ENCODE data around the gene ICAM2.

ICAM2 gene

DNA sequence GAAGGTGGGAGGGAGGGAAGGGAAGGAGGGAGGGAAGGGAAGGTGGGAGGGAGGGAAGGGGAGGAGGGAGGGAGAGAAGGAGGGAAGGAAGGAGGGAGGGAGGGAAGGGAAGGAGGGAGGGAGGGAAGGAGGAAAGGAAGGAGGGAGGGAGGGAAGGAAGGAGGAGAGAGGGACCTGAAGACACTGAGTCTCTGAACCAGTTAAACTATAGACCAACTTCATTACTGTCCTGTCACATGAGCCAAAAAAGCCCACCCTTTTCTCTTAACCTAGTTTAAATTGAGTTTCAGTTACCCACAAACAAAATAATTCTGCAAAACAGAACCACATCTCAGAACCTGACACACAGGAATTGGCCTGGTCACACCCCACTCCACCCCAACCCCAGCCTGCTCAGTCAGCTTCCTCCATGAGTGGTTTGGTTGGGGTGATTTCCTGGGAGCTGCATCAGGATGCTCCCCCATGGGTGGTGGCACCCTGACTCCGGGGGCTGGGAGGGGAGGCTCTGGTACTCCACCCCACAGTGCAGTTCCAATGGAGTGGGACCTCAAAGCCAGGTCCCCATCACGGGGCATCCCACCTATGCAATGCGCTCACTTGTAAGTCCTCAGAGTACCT lies 27.0 kb downstream of the ICAM2 start:
- H3K4me3 ChIP-seq (ENCODE audit: low read length), result no peak overlapping the region
- no peaks in the 10 kb centered on the region for H3K4me1 ChIP-seq (ENCODE audit: low read length)
- TF ChIP-seq EZH2 (optimal IDR thresholded peaks at IDR 0.05; ENCODE audit: low read depth, low read length), result no peak
- no peak for TF ChIP-seq EZH2phosphoT487 (IDR thresholded peaks at IDR 0.05; ENCODE audit: low read length)
- TF ChIP-seq, protein P1, sequence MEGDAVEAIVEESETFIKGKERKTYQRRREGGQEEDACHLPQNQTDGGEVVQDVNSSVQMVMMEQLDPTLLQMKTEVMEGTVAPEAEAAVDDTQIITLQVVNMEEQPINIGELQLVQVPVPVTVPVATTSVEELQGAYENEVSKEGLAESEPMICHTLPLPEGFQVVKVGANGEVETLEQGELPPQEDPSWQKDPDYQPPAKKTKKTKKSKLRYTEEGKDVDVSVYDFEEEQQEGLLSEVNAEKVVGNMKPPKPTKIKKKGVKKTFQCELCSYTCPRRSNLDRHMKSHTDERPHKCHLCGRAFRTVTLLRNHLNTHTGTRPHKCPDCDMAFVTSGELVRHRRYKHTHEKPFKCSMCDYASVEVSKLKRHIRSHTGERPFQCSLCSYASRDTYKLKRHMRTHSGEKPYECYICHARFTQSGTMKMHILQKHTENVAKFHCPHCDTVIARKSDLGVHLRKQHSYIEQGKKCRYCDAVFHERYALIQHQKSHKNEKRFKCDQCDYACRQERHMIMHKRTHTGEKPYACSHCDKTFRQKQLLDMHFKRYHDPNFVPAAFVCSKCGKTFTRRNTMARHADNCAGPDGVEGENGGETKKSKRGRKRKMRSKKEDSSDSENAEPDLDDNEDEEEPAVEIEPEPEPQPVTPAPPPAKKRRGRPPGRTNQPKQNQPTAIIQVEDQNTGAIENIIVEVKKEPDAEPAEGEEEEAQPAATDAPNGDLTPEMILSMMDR (IDR thresholded peaks at IDR 0.05; ENCODE audit: low read length), result no peak
- H3K9me3 ChIP-seq (replicated peaks; ENCODE audit: insufficient read depth, low read length), result no peaks in the 10 kb centered on the region
- H4K20me1 ChIP-seq (ENCODE audit: insufficient read depth, low read length), result no peaks in the 10 kb centered on the region
- H3K27me3 ChIP-seq (replicated peaks; ENCODE audit: insufficient read depth, low read length), result 0 out of 2 replicates have a peak, but pooled peaks cover 3% of the 10 kb centered on the region
- no peaks in the 10 kb centered on the region for H3K79me2 ChIP-seq (ENCODE audit: low read length)
- H3K27ac ChIP-seq (ENCODE audit: low read length), result no peak overlapping the region
- no peak overlapping the region for H3K4me2 ChIP-seq (ENCODE audit: low read depth, low read length)
- H3K9me2 ChIP-seq (replicated peaks; ENCODE audit: insufficient read depth, low read length), result no peaks in the 10 kb centered on the region
- H3F3A ChIP-seq (ENCODE audit: insufficient read depth, low read length), result no peaks in the 10 kb centered on the region
- H3K36me3 ChIP-seq (replicated peaks; ENCODE audit: insufficient read depth, low read length), result no peaks in the 10 kb centered on the region
- H2AFZ ChIP-seq (ENCODE audit: low read length), result no peak overlapping the region
- no peak for DNase-seq
- no peak overlapping the region for H3K9ac ChIP-seq (ENCODE audit: low read length)

DNA sequence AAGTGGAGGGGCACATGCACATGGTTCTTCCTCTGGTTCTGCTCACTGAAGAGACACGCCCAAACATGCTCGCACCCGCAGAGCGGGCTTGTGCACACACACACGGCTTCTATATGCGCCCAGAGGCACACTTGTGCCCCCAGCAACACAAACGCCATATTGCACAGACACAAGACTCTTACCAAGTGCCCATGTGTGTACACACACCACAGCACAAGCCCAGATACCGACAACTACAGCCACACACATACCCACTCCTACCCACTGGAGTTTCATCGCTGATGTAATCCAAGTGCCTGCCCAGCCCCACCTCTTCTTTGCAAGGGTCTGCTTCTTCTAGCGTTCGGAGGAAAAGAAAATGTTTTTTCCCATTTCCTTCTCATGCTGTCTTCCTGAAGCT lies 28.8 kb downstream of the ICAM2 start:
- Histone ChIP-seq H3K9me3 (replicated peaks; ENCODE audit: insufficient read depth, low read length) (no peaks in the 10 kb centered on the region), H3K4me1 (ENCODE audit: low read length) (peaks cover 6% of the 10 kb centered on the region; the same call in 1 of the 2 replicates), H2AFZ (ENCODE audit: low read length) (no peak overlapping the region), H3F3A (ENCODE audit: insufficient read depth, low read length) (no peaks in the 10 kb centered on the region), H3K79me2 (ENCODE audit: low read length) (no peaks in the 10 kb centered on the region), H4K20me1 (ENCODE audit: insufficient read depth, low read length) (no peaks in the 10 kb centered on the region), H3K9ac (ENCODE audit: low read length) (no peak overlapping the region), H3K36me3 (replicated peaks; ENCODE audit: insufficient read depth, low read length) (no peaks in the 10 kb centered on the region), H3K4me2 (ENCODE audit: low read depth, low read length) (no peak overlapping the region), H3K27ac (ENCODE audit: low read length) (no peak overlapping the region), H3K9me2 (replicated peaks; ENCODE audit: insufficient read depth, low read length) (no peaks in the 10 kb centered on the region), H3K27me3 (replicated peaks; ENCODE audit: insufficient read depth, low read length) (0 out of 2 replicates have a peak, but pooled peaks cover 3% of the 10 kb centered on the region), H3K4me3 (ENCODE audit: low read length) (no peak overlapping the region)
- TF ChIP-seq EZH2phosphoT487 (IDR thresholded peaks at IDR 0.05; ENCODE audit: low read length) (no peak), EZH2 (optimal IDR thresholded peaks at IDR 0.05; ENCODE audit: low read depth, low read length) (no peak)
- TF ChIP-seq, protein P1 (IDR thresholded peaks at IDR 0.05; ENCODE audit: low read length), result no peak
- DNase-seq, result no peak

DNA sequence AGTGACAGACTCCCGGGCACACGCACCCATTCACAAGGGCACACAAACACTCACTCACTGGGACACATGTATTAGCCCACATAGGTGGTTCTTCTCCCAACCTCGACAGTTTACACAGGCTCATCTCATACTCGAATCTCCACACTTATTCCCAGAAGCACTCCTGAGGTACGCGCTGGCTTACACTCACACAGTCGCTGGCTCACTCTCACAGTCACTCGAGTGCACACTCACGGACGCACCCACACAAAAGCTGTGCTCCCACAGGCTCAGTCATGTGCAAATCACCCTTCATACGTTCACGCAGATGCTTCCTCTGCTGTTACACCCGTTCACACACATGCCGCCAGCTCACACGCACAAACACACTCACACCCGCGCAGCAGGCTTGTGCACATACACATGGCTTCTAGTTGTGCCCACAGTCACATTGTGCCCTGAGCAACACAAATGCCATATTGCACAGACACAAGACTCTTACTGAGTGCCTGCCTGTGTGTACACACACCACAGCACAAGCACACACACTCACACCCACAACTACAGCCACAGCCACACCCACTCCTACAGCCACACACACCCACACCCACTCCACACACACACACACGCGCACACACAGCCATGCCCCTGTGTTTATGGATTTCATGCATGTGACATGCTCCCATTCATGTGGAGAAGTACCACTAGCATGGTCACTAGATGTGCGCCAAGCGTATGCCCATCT lies 30.6 kb downstream of the ICAM2 start:
- Histone ChIP-seq H3K36me3 (replicated peaks; ENCODE audit: insufficient read depth, low read length) (no peaks in the 10 kb centered on the region), H2AFZ (ENCODE audit: low read length) (no peak overlapping the region), H3F3A (ENCODE audit: insufficient read depth, low read length) (no peaks in the 10 kb centered on the region), H3K4me3 (ENCODE audit: low read length) (no peak overlapping the region), H3K4me1 (ENCODE audit: low read length) (peaks cover 6% of the 10 kb centered on the region; the same call in 1 of the 2 replicates), H3K27ac (ENCODE audit: low read length) (no peak overlapping the region), H3K9me3 (replicated peaks; ENCODE audit: insufficient read depth, low read length) (no peaks in the 10 kb centered on the region), H3K27me3 (replicated peaks; ENCODE audit: insufficient read depth, low read length) (0 out of 2 replicates have a peak, but pooled peaks cover 3% of the 10 kb centered on the region), H3K9me2 (replicated peaks; ENCODE audit: insufficient read depth, low read length) (no peaks in the 10 kb centered on the region), H3K9ac (ENCODE audit: low read length) (no peak overlapping the region), H3K4me2 (ENCODE audit: low read depth, low read length) (peak overlapping the region; percentile 66; the same call in 1 of the 2 replicates), H3K79me2 (ENCODE audit: low read length) (no peaks in the 10 kb centered on the region), H4K20me1 (ENCODE audit: insufficient read depth, low read length) (no peaks in the 10 kb centered on the region)
- TF ChIP-seq EZH2phosphoT487 (IDR thresholded peaks at IDR 0.05; ENCODE audit: low read length) (no peak), EZH2 (optimal IDR thresholded peaks at IDR 0.05; ENCODE audit: low read depth, low read length) (no peak)
- TF ChIP-seq, protein P1 (IDR thresholded peaks at IDR 0.05; ENCODE audit: low read length), result no peak
- no peak for DNase-seq
